HEK293 (cell line): ENCODE results near the gene KCNC1.

Source experiments
- CTCF ChIA-PET: fragments of 350-600 bp; formaldehyde crosslinking; extraction: SDS; loops from one replicate; lab custom pipeline; 2021; ENCODE audit warnings: antibody characterized with exemption; lab: Yijun Ruan, JAX
- POLR2A ChIA-PET: fragments of 300-600 bp; formaldehyde crosslinking; extraction: SDS; loops from one replicate; lab custom pipeline; 2020; ENCODE audit warnings: antibody characterized with exemption, inconsistent platforms; lab: Yijun Ruan, JAX
- H3K27ac ChIP-seq: fragments of 200-500 bp; sonication (Bioruptor generic); 2 replicates; pipeline ENCODE4 v1.5.1; 2014; ENCODE audit warnings: low read depth, low read length, control low read depth, inconsistent platforms; ENCODE audit errors: extremely low read depth
- H3K36me3 ChIP-seq, 2 experiments: fragments of 200-500 bp in 1 of 2; sonication (Bioruptor generic) in 1 of 2; 1 replicate in 1 of 2; 2 replicates in 1 of 2; pipeline ENCODE4 v1.5.1; 2014 to 2017; ENCODE audit warnings: inconsistent platforms in 2 of 2, low read length in 2 of 2; ENCODE audit not compliant: control insufficient read depth in 2 of 2, insufficient read depth in 1 of 2
- H3K4me1 ChIP-seq: fragments of 200-500 bp; sonication (Bioruptor generic); 2 replicates; pipeline ENCODE4 v1.5.1; 2014; ENCODE audit warnings: mild to moderate bottlenecking, low read length, inconsistent platforms; ENCODE audit not compliant: control insufficient read depth, insufficient read depth
- H3K4me3 ChIP-seq: 2 replicates; pipeline ENCODE4 v1.5.1; 2011; ENCODE audit warnings: low read depth, mild to moderate bottlenecking, control low read depth, low read length, moderate library complexity
- H3K9me3 ChIP-seq: fragments of 200-500 bp; sonication (Bioruptor generic); 2 replicates; pipeline ENCODE4 v1.5.1; 2014; ENCODE audit warnings: low read depth, low read length, inconsistent platforms; ENCODE audit not compliant: control insufficient read depth, insufficient read depth
- BCL11B ChIP-seq: fragments of 450-650 bp; formaldehyde crosslinking; IDR thresholded peaks from 2 replicates; pipeline ENCODE4 v1.5.1; 2016; ENCODE audit warnings: low read depth, missing biosample characterization, missing genetic modification characterization
- EGR2 ChIP-seq: fragments of 450-650 bp; formaldehyde crosslinking; IDR thresholded peaks from 2 replicates; pipeline ENCODE4 v1.5.1; 2016; ENCODE audit warnings: low read depth, missing biosample characterization, missing genetic modification characterization
- INSM2 ChIP-seq: fragments of 450-650 bp; formaldehyde crosslinking; IDR thresholded peaks from 2 replicates; pipeline ENCODE4 v1.5.1; 2016; ENCODE audit warnings: missing biosample characterization, missing genetic modification characterization
- PATZ1 ChIP-seq: fragments of 450-650 bp; formaldehyde crosslinking; IDR thresholded peaks from 2 replicates; pipeline ENCODE4 v1.5.1; 2016; ENCODE audit warnings: missing biosample characterization, missing genetic modification characterization
- REPIN1 ChIP-seq: fragments of 450-650 bp; formaldehyde crosslinking; IDR thresholded peaks from 2 replicates; pipeline ENCODE4 v1.5.1; 2017; ENCODE audit warnings: missing biosample characterization, missing genetic modification characterization, low read depth
- ZBTB10 ChIP-seq: fragments of 450-650 bp; formaldehyde crosslinking; IDR thresholded peaks from 2 replicates; pipeline ENCODE4 v1.5.1; 2016; ENCODE audit warnings: missing biosample characterization, missing genetic modification characterization
- ZBTB48 ChIP-seq: fragments of 450-650 bp; formaldehyde crosslinking; IDR thresholded peaks from 2 replicates; pipeline ENCODE4 v1.5.1; 2016; ENCODE audit warnings: missing biosample characterization, missing genetic modification characterization
- ZEB2 ChIP-seq: fragments of 450-650 bp; formaldehyde crosslinking; IDR thresholded peaks from 2 replicates; pipeline ENCODE4 v1.5.1; 2016; ENCODE audit warnings: missing biosample characterization, missing genetic modification characterization
- ZFP37 ChIP-seq: fragments of 450-650 bp; formaldehyde crosslinking; IDR thresholded peaks from 2 replicates; pipeline ENCODE4 v1.5.1; 2016; ENCODE audit warnings: missing biosample characterization, missing genetic modification characterization
- ZNF248 ChIP-seq: fragments of 450-650 bp; formaldehyde crosslinking; IDR thresholded peaks from 2 replicates; pipeline ENCODE4 v1.5.1; 2017; ENCODE audit warnings: missing biosample characterization, missing genetic modification characterization
- ZNF426 ChIP-seq: fragments of 450-650 bp; formaldehyde crosslinking; IDR thresholded peaks from 2 replicates; pipeline ENCODE4 v1.5.1; 2017; ENCODE audit warnings: missing biosample characterization, missing genetic modification characterization, mild to moderate bottlenecking, inconsistent platforms, moderate library complexity
- ZNF514 ChIP-seq: fragments of 450-650 bp; formaldehyde crosslinking; IDR thresholded peaks from 2 replicates; pipeline ENCODE4 v1.5.1; 2016; ENCODE audit warnings: missing biosample characterization, missing genetic modification characterization
- ZNF558 ChIP-seq: fragments of 450-650 bp; formaldehyde crosslinking; IDR thresholded peaks from 2 replicates; pipeline ENCODE4 v1.5.1; 2016; ENCODE audit warnings: missing biosample characterization, missing genetic modification characterization
- ZNF600 ChIP-seq: fragments of 450-650 bp; formaldehyde crosslinking; IDR thresholded peaks from 2 replicates; pipeline ENCODE4 v1.5.1; 2016; ENCODE audit warnings: missing biosample characterization, missing genetic modification characterization
- ZNF645 ChIP-seq: fragments of 450-650 bp; formaldehyde crosslinking; IDR thresholded peaks from 2 replicates; pipeline ENCODE4; 2016; ENCODE audit warnings: missing biosample characterization, missing genetic modification characterization
- ZNF777 ChIP-seq: fragments of 450-650 bp; formaldehyde crosslinking; IDR thresholded peaks from 2 replicates; pipeline ENCODE4 v1.5.1; 2017; ENCODE audit warnings: missing biosample characterization, missing genetic modification characterization, borderline replicate concordance
- ZSCAN4 ChIP-seq: fragments of 450-650 bp; formaldehyde crosslinking; IDR thresholded peaks from 2 replicates; pipeline ENCODE4 v1.5.1; 2017; ENCODE audit warnings: missing biosample characterization, missing genetic modification characterization
- TF ChIP-seq, protein P1 (sequence below): fragments of 450-650 bp; formaldehyde crosslinking; IDR thresholded peaks from 2 replicates; pipeline ENCODE4 v1.5.1; 2016; ENCODE audit warnings: missing biosample characterization, missing genetic modification characterization, borderline replicate concordance

Gene KCNC1

GRCh38 chr11:17781221-17781620 is 46.6 kb downstream of the KCNC1 start:
- CTCF ChIA-PET, result no interaction called here
- Histone ChIP-seq H3K4me3 (no peak overlapping the region), H3K36me3 (no peaks in the 10 kb centered on the region), H3K9me3 (no peaks in the 10 kb centered on the region), H3K27ac (no peak overlapping the region), H3K4me1 (no peaks in the 10 kb centered on the region)
- TF ChIP-seq ZFP37 (no peak), ZNF777 (tag by site-specific recombination) (no peak), ZBTB10 (no peak), ZNF645 (tag by site-specific recombination) (no peak), BCL11B (tag by site-specific recombination) (no peak), ZEB2 (no peak), ZNF426 (tag by site-specific recombination) (no peak), ZNF514 (tag by site-specific recombination) (no peak)
- TF ChIP-seq, protein P1, sequence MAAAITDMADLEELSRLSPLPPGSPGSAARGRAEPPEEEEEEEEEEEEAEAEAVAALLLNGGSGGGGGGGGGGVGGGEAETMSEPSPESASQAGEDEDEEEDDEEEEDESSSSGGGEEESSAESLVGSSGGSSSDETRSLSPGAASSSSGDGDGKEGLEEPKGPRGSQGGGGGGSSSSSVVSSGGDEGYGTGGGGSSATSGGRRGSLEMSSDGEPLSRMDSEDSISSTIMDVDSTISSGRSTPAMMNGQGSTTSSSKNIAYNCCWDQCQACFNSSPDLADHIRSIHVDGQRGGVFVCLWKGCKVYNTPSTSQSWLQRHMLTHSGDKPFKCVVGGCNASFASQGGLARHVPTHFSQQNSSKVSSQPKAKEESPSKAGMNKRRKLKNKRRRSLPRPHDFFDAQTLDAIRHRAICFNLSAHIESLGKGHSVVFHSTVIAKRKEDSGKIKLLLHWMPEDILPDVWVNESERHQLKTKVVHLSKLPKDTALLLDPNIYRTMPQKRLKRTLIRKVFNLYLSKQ (tag by site-specific recombination), result no peak
- POLR2A ChIA-PET, result no interaction called here

DNA sequence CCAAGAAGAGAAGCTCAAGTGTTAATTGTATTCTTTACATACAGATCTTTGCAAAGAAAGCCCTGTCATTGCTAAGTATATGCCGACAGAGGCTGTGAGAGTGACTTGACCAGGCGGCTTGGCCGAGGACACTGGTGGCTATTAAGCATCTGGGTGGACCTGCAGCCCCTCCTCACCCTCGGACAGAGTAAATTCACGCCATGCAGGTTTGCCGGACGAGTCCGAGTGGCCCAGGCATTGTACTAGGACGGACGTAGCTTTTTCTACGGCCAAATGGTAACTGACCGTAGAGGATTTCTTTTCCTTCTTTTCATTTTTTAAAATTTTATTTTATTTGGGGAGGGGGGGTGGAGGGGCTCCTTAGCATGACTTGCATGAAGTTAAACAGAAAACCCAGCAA is 47.0 kb downstream of the KCNC1 start:
- Histone ChIP-seq H3K4me1 (no peaks in the 10 kb centered on the region), H3K36me3 (no peaks in the 10 kb centered on the region), H3K27ac (no peak overlapping the region), H3K9me3 (no peaks in the 10 kb centered on the region), H3K4me3 (no peak overlapping the region)
- TF ChIP-seq ZSCAN4 (no peak), ZNF248 (tag by site-specific recombination) (no peak), PATZ1 (tag by site-specific recombination) (no peak), REPIN1 (tag by site-specific recombination) (no peak), EGR2 (no peak), ZNF558 (tag by site-specific recombination) (no peak), ZNF600 (no peak), ZBTB48 (tag by site-specific recombination) (no peak), INSM2 (no peak)
- CTCF ChIA-PET, result interaction anchor here (1.3 kb wide), 1 partner anchor 197 kb away, joined by 4 read pairs; no protein-coding TSS in a partner anchor
- POLR2A ChIA-PET, result no interaction called here
